GM23248 (cell line): ENCODE results near the gene TEX101. TPM values are rescaled to one million over a fixed set of nuclear protein-coding genes. Genes with fewer than 3 reads are reported as not detected.

Source experiments
- DNase-seq: peaks from one replicate; pipeline ENCODE4 v3.0.0-alpha.2; 2015
- H2AFZ ChIP-seq: fragments of 200-600 bp; sonication (generic); 2 replicates; pipeline ENCODE4 v1.6.1; 2016; ENCODE audit warnings: antibody characterized with exemption
- H3F3A ChIP-seq: fragments of 200-600 bp; sonication (generic); 2 replicates; pipeline ENCODE4 v1.6.1; 2016; ENCODE audit warnings: mild to moderate bottlenecking, antibody characterized with exemption, mixed run types; ENCODE audit not compliant: insufficient read depth
- H3K27ac ChIP-seq: fragments of 200-600 bp; sonication (generic); 2 replicates; pipeline ENCODE4 v1.5.1; 2016; ENCODE audit warnings: mild to moderate bottlenecking
- H3K27me3 ChIP-seq: fragments of 200-600 bp; sonication (generic); replicated peaks from 2 replicates; pipeline ENCODE4 v1.6.1; 2016; ENCODE audit warnings: mild to moderate bottlenecking; ENCODE audit not compliant: insufficient read depth
- H3K36me3 ChIP-seq: fragments of 200-600 bp; sonication (generic); 2 replicates; pipeline ENCODE4 v1.6.1; 2016; ENCODE audit warnings: low read depth, mild to moderate bottlenecking
- H3K4me1 ChIP-seq: fragments of 200-600 bp; sonication (generic); 2 replicates; pipeline ENCODE4 v1.6.1; 2016; ENCODE audit warnings: mild to moderate bottlenecking; ENCODE audit not compliant: insufficient read depth
- H3K4me2 ChIP-seq: fragments of 200-600 bp; sonication (generic); one replicate; pipeline ENCODE4 v1.6.1; 2016; ENCODE audit warnings: mild to moderate bottlenecking; ENCODE audit not compliant: unreplicated experiment
- H3K4me3 ChIP-seq: fragments of 200-600 bp; sonication (generic); 2 replicates; pipeline ENCODE4 v1.5.1; 2016; ENCODE audit warnings: mild to moderate bottlenecking
- H3K79me2 ChIP-seq: fragments of 200-600 bp; sonication (generic); 2 replicates; pipeline ENCODE4 v1.6.1; 2016; ENCODE audit warnings: mild to moderate bottlenecking; ENCODE audit not compliant: insufficient read depth
- H3K9ac ChIP-seq: fragments of 200-600 bp; sonication (generic); 2 replicates; pipeline ENCODE4 v1.6.1; 2016; ENCODE audit warnings: mild to moderate bottlenecking
- H3K9me2 ChIP-seq: fragments of 200-600 bp; sonication (generic); 2 replicates; pipeline ENCODE4 v1.6.1; 2016; ENCODE audit warnings: mixed run types, mild to moderate bottlenecking, moderate library complexity; ENCODE audit not compliant: insufficient read depth
- H3K9me3 ChIP-seq: fragments of 200-600 bp; sonication (generic); one replicate; pipeline ENCODE4 v1.6.1; 2017; ENCODE audit warnings: low read depth
- H4K20me1 ChIP-seq: fragments of 200-600 bp; sonication (generic); 2 replicates; pipeline ENCODE4 v1.6.0; 2016; ENCODE audit not compliant: insufficient read depth
- EZH2 ChIP-seq: fragments of 200-600 bp; sonication (generic); IDR thresholded peaks from 2 replicates; pipeline ENCODE4 v1.6.1; 2018; ENCODE audit warnings: antibody characterized with exemption, mild to moderate bottlenecking; ENCODE audit not compliant: insufficient read depth, poor library complexity, severe bottlenecking
- EZH2phosphoT487 ChIP-seq: fragments of 200-600 bp; sonication (generic); IDR thresholded peaks from 2 replicates; pipeline ENCODE4 v1.6.1; 2018; ENCODE audit warnings: antibody characterized with exemption, moderate library complexity, mild to moderate bottlenecking, low read depth; ENCODE audit not compliant: insufficient read depth
- WGBS, 2 experiments: methylation state at CpG; one replicate each; pipeline ENCODE4 v1.1.6; 2015 to 2017; ENCODE audit warnings: low lambda C conversion rate in 2 of 2, low coverage in 1 of 2; ENCODE audit errors: missing lambda C conversion rate in 2 of 2; 5-methylcytosine and 5-hydroxymethylcytosine counted together
- in situ Hi-C: fragments of 300-500 bp; cut with MboI; formaldehyde crosslinking; loops from 2 replicates; pipeline ENCODE4 v1.15.0; 2020
- polyA plus RNA-seq: library from polyadenylated mRNA; unstranded; fragments of >200 nt; fragmentation: Nextera tagmentation; extraction: Ambion mirVana; gene quantifications from 2 replicates; pipeline ENCODE4 v1.2.1, GENCODE V29; 2016
- total RNA-seq: library from RNA; depleted of rRNA; stranded (reverse); fragments of >200 nt; shearing (Covaris generic); gene quantifications from 2 replicates; pipeline ENCODE4 v1.2.3, GENCODE V29; 2014

TEX101 gene
- total and polyA plus RNA-seq, 2 experiments from 2014 or later = not detected

- no peak overlapping the region for H3K4me2 ChIP-seq
- H3K9ac ChIP-seq = no peak overlapping the region
- no peaks in the 10 kb centered on the region for H4K20me1 ChIP-seq
- H3K4me1 ChIP-seq = no peaks in the 10 kb centered on the region
- H3K4me3 ChIP-seq = no peak overlapping the region
- WGBS, 2 experiments = 73 to 77% methylated on average over 18 of the region's 22 CpGs
- H3F3A ChIP-seq = no peaks in the 10 kb centered on the region
- no peak for DNase-seq
- no peaks in the 10 kb centered on the region for H3K79me2 ChIP-seq
- no peaks in the 10 kb centered on the region for H3K9me2 ChIP-seq
- H3K36me3 ChIP-seq = no peaks in the 10 kb centered on the region
- H3K27me3 ChIP-seq = peaks cover 30% of the 10 kb centered on the region
- in situ Hi-C loops = no loop called here
- H3K9me3 ChIP-seq = no peaks in the 10 kb centered on the region
- H2AFZ ChIP-seq = no peak overlapping the region
- no peak overlapping the region for H3K27ac ChIP-seq
- TF ChIP-seq EZH2phosphoT487 (no peak), EZH2 (no peak)
Measured at GRCh38 chr19:43407416-43408005, 7.2 kb upstream of the TEX101 start.

- no peak overlapping the region for H3K4me2 ChIP-seq
- no peaks in the 10 kb centered on the region for H3K4me1 ChIP-seq
- H3K9me2 ChIP-seq = no peaks in the 10 kb centered on the region
- H3K9ac ChIP-seq = no peak overlapping the region
- no peaks in the 10 kb centered on the region for H3K9me3 ChIP-seq
- no peak for TF ChIP-seq EZH2phosphoT487
- TF ChIP-seq EZH2 = no peak
- no peaks in the 10 kb centered on the region for H3F3A ChIP-seq
- H2AFZ ChIP-seq = no peak overlapping the region
- H3K79me2 ChIP-seq = no peaks in the 10 kb centered on the region
- peaks cover 35% of the 10 kb centered on the region for H3K27me3 ChIP-seq
- H3K4me3 ChIP-seq = no peak overlapping the region
- in situ Hi-C loops = no loop called here
- H4K20me1 ChIP-seq = no peaks in the 10 kb centered on the region
- no peak overlapping the region for H3K27ac ChIP-seq
- DNase-seq = no peak
- H3K36me3 ChIP-seq = no peaks in the 10 kb centered on the region
- 86 to 93% methylated on average over 16 to 34 of the region's 34 CpGs for WGBS, 2 experiments
Measured at GRCh38 chr19:43408043-43408442, 6.6 kb upstream of the TEX101 start.

- Histone ChIP-seq H3K9me2 (no peaks in the 10 kb centered on the region), H4K20me1 (no peaks in the 10 kb centered on the region)
Measured at GRCh38 chr19:43409415-43409814, 5.3 kb upstream of the TEX101 start.

GRCh38 chr19:43412441-43412840, 2.2 kb upstream of the TEX101 start:
- no peaks in the 10 kb centered on the region for H3K36me3 ChIP-seq
- H3K4me2 ChIP-seq = no peak overlapping the region
- H3K79me2 ChIP-seq = no peaks in the 10 kb centered on the region
- peaks cover 14% of the 10 kb centered on the region; the same call in 1 of the 2 replicates for H3K27me3 ChIP-seq
- no peak for DNase-seq
- in situ Hi-C loops = loop anchor here (10.0 kb wide), 1 partner anchor 308 kb away; no protein-coding TSS in a partner anchor
- no peak overlapping the region for H3K27ac ChIP-seq
- no peaks in the 10 kb centered on the region for H3K9me3 ChIP-seq
- TF ChIP-seq EZH2 (no peak), EZH2phosphoT487 (no peak)
- H3F3A ChIP-seq = no peaks in the 10 kb centered on the region
- no peak overlapping the region for H2AFZ ChIP-seq
- H4K20me1 ChIP-seq = no peaks in the 10 kb centered on the region
- H3K9me2 ChIP-seq = no peaks in the 10 kb centered on the region
- 38 to 48% methylated on average over 6 of the region's 6 CpGs for WGBS, 2 experiments
- no peak overlapping the region for H3K9ac ChIP-seq
- no peaks in the 10 kb centered on the region for H3K4me1 ChIP-seq
- no peak overlapping the region for H3K4me3 ChIP-seq

More at GRCh38 chr19:43409415-43409814, 5.3 kb upstream of the TEX101 start:
- Histone ChIP-seq H3K9me3 (no peaks in the 10 kb centered on the region), H3K36me3 (no peaks in the 10 kb centered on the region), H3K4me3 (no peak overlapping the region), H3F3A (no peaks in the 10 kb centered on the region), H3K9ac (no peak overlapping the region), H3K4me2 (no peak overlapping the region), H3K79me2 (no peaks in the 10 kb centered on the region), H2AFZ (no peak overlapping the region), H3K27me3 (peaks cover 22% of the 10 kb centered on the region), H3K4me1 (no peaks in the 10 kb centered on the region), H3K27ac (no peak overlapping the region)
- TF ChIP-seq EZH2 (no peak), EZH2phosphoT487 (no peak)
- in situ Hi-C loops = no loop called here
- WGBS, 2 experiments = 61 to 76% methylated on average over 1 of the region's 1 CpG
- no peak for DNase-seq
